HEK293 (cell line): ENCODE measurements around the gene ENPEP.

ENCODE experiments used
- CTCF ChIA-PET: fragments of 350-600 bp; formaldehyde crosslinking; extraction: SDS; loops from one replicate; lab custom pipeline; 2021; ENCODE audit warnings: antibody characterized with exemption; lab: Yijun Ruan, JAX
- POLR2A ChIA-PET: fragments of 300-600 bp; formaldehyde crosslinking; extraction: SDS; loops from one replicate; lab custom pipeline; 2020; ENCODE audit warnings: antibody characterized with exemption, inconsistent platforms; lab: Yijun Ruan, JAX
- H3K27ac ChIP-seq: fragments of 200-500 bp; sonication (Bioruptor generic); 2 replicates; pipeline ENCODE4 v1.5.1; 2014; ENCODE audit warnings: low read depth, low read length, control low read depth, inconsistent platforms; ENCODE audit errors: extremely low read depth
- H3K36me3 ChIP-seq, 2 experiments: fragments of 200-500 bp in 1 of 2; sonication (Bioruptor generic) in 1 of 2; 1 replicate in 1 of 2; 2 replicates in 1 of 2; pipeline ENCODE4 v1.5.1; 2014 to 2017; ENCODE audit warnings: inconsistent platforms in 2 of 2, low read length in 2 of 2; ENCODE audit not compliant: control insufficient read depth in 2 of 2, insufficient read depth in 1 of 2
- H3K4me1 ChIP-seq: fragments of 200-500 bp; sonication (Bioruptor generic); 2 replicates; pipeline ENCODE4 v1.5.1; 2014; ENCODE audit warnings: mild to moderate bottlenecking, low read length, inconsistent platforms; ENCODE audit not compliant: control insufficient read depth, insufficient read depth
- H3K4me3 ChIP-seq: 2 replicates; pipeline ENCODE4 v1.5.1; 2011; ENCODE audit warnings: low read depth, mild to moderate bottlenecking, control low read depth, low read length, moderate library complexity
- H3K9me3 ChIP-seq: fragments of 200-500 bp; sonication (Bioruptor generic); 2 replicates; pipeline ENCODE4 v1.5.1; 2014; ENCODE audit warnings: low read depth, low read length, inconsistent platforms; ENCODE audit not compliant: control insufficient read depth, insufficient read depth
- HIC1 ChIP-seq: fragments of 450-650 bp; formaldehyde crosslinking; IDR thresholded peaks from 2 replicates; pipeline ENCODE4 v1.5.1; 2016; ENCODE audit warnings: missing biosample characterization, missing genetic modification characterization
- HOXC10 ChIP-seq: sonication (generic); formaldehyde crosslinking; IDR thresholded peaks from 2 replicates; pipeline ENCODE4 v1.8.1; 2023; ENCODE audit warnings: mild to moderate bottlenecking, missing genetic modification reagents
- KLF1 ChIP-seq: fragments of 450-650 bp; formaldehyde crosslinking; IDR thresholded peaks from 2 replicates; pipeline ENCODE4 v1.5.1; 2016; ENCODE audit warnings: missing biosample characterization, missing genetic modification characterization
- KLF10 ChIP-seq: fragments of 450-650 bp; IDR thresholded peaks from 2 replicates; pipeline ENCODE4 v1.5.1; 2018; ENCODE audit warnings: missing biosample characterization, mild to moderate bottlenecking, missing genetic modification characterization
- OVOL3 ChIP-seq: fragments of 450-650 bp; formaldehyde crosslinking; IDR thresholded peaks from 2 replicates; pipeline ENCODE4 v1.5.1; 2016; ENCODE audit warnings: missing biosample characterization, missing genetic modification characterization
- SCRT2 ChIP-seq: fragments of 450-650 bp; formaldehyde crosslinking; IDR thresholded peaks from 2 replicates; pipeline ENCODE4 v1.5.1; 2016; ENCODE audit warnings: missing biosample characterization, missing genetic modification characterization
- TCF7L2 ChIP-seq: IDR thresholded peaks from 2 replicates; pipeline ENCODE4 v1.6.1; 2011; ENCODE audit warnings: low read depth, mild to moderate bottlenecking, inconsistent platforms, low read length, moderate library complexity, borderline replicate concordance
- ZBTB21 ChIP-seq: fragments of 450-650 bp; formaldehyde crosslinking; IDR thresholded peaks from 2 replicates; pipeline ENCODE4 v1.5.1; 2017; ENCODE audit warnings: missing biosample characterization, missing genetic modification characterization
- ZFP3 ChIP-seq: fragments of 450-650 bp; formaldehyde crosslinking; IDR thresholded peaks from 2 replicates; pipeline ENCODE4 v1.5.1; 2016; ENCODE audit warnings: low read depth, missing biosample characterization, missing genetic modification characterization
- ZNF112 ChIP-seq: fragments of 450-650 bp; formaldehyde crosslinking; IDR thresholded peaks from 2 replicates; pipeline ENCODE4 v1.5.0; 2017; ENCODE audit warnings: missing biosample characterization, missing genetic modification characterization
- ZNF2 ChIP-seq: fragments of 450-650 bp; formaldehyde crosslinking; IDR thresholded peaks from 2 replicates; pipeline ENCODE4 v1.5.1; 2016; ENCODE audit warnings: missing biosample characterization, missing genetic modification characterization
- ZNF211 ChIP-seq: fragments of 450-650 bp; formaldehyde crosslinking; IDR thresholded peaks from 2 replicates; pipeline ENCODE4 v1.5.1; 2016; ENCODE audit warnings: low read depth, missing biosample characterization, missing genetic modification characterization
- ZNF221 ChIP-seq: fragments of 450-650 bp; formaldehyde crosslinking; IDR thresholded peaks from 2 replicates; pipeline ENCODE4 v1.5.1; 2017; ENCODE audit warnings: missing biosample characterization, missing genetic modification characterization, borderline replicate concordance
- ZNF266 ChIP-seq: fragments of 450-650 bp; formaldehyde crosslinking; IDR thresholded peaks from 2 replicates; pipeline ENCODE4 v1.5.1; 2016; ENCODE audit warnings: missing biosample characterization, missing genetic modification characterization, low read depth
- ZNF416 ChIP-seq: fragments of 450-650 bp; formaldehyde crosslinking; IDR thresholded peaks from 2 replicates; pipeline ENCODE4 v1.5.1; 2016; ENCODE audit warnings: missing biosample characterization, missing genetic modification characterization
- ZNF610 ChIP-seq: fragments of 450-650 bp; formaldehyde crosslinking; IDR thresholded peaks from 2 replicates; pipeline ENCODE4 v1.5.1; 2016; ENCODE audit warnings: missing biosample characterization, missing genetic modification characterization, borderline replicate concordance
- ZNF76 ChIP-seq: fragments of 450-650 bp; formaldehyde crosslinking; IDR thresholded peaks from 2 replicates; pipeline ENCODE4; 2016; ENCODE audit warnings: low read depth, missing biosample characterization, missing genetic modification characterization, borderline replicate concordance
- TF ChIP-seq, protein P1 (sequence below): fragments of 450-650 bp; formaldehyde crosslinking; IDR thresholded peaks from 2 replicates; pipeline ENCODE4 v1.5.0; 2017; ENCODE audit warnings: missing biosample characterization, missing genetic modification characterization, borderline replicate concordance
- TF ChIP-seq, protein P2 (sequence below): fragments of 450-650 bp; formaldehyde crosslinking; IDR thresholded peaks from 2 replicates; pipeline ENCODE4 v1.5.1; 2016; ENCODE audit warnings: missing biosample characterization, missing genetic modification characterization
- TF ChIP-seq, protein P3 (sequence below): fragments of 450-650 bp; formaldehyde crosslinking; IDR thresholded peaks from 2 replicates; pipeline ENCODE4 v1.5.1; 2017; ENCODE audit warnings: missing biosample characterization, mild to moderate bottlenecking, missing genetic modification characterization, moderate library complexity

ENPEP gene

GRCh38 chr4:110487873-110488272 is 11.9 kb downstream of the ENPEP start:
- H3K27ac ChIP-seq = no peak overlapping the region
- H3K4me3 ChIP-seq = no peak overlapping the region
- H3K4me1 ChIP-seq = no peaks in the 10 kb centered on the region
- H3K9me3 ChIP-seq = no peaks in the 10 kb centered on the region
- TF ChIP-seq SCRT2 (tag by site-specific recombination) = peak; percentile 74
- TF ChIP-seq, protein P1, sequence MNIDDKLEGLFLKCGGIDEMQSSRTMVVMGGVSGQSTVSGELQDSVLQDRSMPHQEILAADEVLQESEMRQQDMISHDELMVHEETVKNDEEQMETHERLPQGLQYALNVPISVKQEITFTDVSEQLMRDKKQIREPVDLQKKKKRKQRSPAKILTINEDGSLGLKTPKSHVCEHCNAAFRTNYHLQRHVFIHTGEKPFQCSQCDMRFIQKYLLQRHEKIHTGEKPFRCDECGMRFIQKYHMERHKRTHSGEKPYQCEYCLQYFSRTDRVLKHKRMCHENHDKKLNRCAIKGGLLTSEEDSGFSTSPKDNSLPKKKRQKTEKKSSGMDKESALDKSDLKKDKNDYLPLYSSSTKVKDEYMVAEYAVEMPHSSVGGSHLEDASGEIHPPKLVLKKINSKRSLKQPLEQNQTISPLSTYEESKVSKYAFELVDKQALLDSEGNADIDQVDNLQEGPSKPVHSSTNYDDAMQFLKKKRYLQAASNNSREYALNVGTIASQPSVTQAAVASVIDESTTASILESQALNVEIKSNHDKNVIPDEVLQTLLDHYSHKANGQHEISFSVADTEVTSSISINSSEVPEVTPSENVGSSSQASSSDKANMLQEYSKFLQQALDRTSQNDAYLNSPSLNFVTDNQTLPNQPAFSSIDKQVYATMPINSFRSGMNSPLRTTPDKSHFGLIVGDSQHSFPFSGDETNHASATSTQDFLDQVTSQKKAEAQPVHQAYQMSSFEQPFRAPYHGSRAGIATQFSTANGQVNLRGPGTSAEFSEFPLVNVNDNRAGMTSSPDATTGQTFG (tag by site-specific recombination) = no peak
- TF ChIP-seq, protein P2, sequence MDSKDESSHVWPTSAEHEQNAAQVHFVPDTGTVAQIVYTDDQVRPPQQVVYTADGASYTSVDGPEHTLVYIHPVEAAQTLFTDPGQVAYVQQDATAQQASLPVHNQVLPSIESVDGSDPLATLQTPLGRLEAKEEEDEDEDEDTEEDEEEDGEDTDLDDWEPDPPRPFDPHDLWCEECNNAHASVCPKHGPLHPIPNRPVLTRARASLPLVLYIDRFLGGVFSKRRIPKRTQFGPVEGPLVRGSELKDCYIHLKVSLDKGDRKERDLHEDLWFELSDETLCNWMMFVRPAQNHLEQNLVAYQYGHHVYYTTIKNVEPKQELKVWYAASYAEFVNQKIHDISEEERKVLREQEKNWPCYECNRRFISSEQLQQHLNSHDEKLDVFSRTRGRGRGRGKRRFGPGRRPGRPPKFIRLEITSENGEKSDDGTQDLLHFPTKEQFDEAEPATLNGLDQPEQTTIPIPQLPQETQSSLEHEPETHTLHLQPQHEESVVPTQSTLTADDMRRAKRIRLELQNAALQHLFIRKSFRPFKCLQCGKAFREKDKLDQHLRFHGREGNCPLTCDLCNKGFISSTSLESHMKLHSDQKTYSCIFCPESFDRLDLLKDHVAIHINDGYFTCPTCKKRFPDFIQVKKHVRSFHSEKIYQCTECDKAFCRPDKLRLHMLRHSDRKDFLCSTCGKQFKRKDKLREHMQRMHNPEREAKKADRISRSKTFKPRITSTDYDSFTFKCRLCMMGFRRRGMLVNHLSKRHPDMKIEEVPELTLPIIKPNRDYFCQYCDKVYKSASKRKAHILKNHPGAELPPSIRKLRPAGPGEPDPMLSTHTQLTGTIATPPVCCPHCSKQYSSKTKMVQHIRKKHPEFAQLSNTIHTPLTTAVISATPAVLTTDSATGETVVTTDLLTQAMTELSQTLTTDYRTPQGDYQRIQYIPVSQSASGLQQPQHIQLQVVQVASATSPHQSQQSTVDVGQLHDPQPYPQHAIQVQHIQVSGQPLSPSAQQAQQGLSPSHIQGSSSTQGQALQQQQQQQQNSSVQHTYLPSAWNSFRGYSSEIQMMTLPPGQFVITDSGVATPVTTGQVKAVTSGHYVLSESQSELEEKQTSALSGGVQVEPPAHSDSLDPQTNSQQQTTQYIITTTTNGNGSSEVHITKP (tag by site-specific recombination) = peak; percentile 22; the same call in 1 of the 2 replicates
- ChIA-PET CTCF (interaction anchor here (0.5 to 0.9 kb wide), 3 partner anchors 21 to 83 kb away, joined by 3 to 4 read pairs (median 3); no protein-coding TSS in a partner anchor), POLR2A (no interaction called here)
- no peaks in the 10 kb centered on the region for H3K36me3 ChIP-seq

DNA sequence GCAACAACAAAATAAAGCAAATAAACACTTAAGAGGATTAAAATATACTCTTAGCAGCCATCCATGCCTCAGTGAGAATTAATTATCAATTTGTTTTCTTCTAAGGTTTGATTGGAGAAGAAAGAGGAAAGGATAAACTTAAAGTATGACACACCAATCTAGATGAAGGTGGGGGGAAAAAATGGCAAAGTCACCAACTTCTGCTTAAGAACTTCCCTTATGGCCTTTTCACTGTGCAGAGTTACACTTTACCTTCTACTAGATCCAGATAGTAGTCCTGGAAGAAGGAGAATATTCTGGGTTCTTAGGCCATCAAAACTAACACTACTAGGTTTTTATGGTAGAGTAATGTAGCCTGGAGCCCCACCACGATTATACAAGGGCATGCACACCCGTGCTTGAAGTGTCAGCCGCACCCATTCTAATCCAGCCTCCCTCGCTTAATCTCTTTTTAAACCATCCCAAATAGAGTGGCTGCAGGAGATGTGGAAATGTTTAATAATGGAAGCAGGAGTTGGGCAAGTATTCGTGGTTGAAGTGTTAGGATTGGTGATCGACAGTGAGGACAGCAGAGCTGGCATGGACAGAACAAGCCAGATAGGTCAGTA is 14.1 kb downstream of the ENPEP start:
- TF ChIP-seq ZNF2 (tag by site-specific recombination) (no peak), KLF1 (tag by site-specific recombination) (0 out of 2 replicates have a peak, but pooled peaks have one; percentile 32), KLF10 (tag by site-specific recombination) (no peak)
- TF ChIP-seq, protein P3, sequence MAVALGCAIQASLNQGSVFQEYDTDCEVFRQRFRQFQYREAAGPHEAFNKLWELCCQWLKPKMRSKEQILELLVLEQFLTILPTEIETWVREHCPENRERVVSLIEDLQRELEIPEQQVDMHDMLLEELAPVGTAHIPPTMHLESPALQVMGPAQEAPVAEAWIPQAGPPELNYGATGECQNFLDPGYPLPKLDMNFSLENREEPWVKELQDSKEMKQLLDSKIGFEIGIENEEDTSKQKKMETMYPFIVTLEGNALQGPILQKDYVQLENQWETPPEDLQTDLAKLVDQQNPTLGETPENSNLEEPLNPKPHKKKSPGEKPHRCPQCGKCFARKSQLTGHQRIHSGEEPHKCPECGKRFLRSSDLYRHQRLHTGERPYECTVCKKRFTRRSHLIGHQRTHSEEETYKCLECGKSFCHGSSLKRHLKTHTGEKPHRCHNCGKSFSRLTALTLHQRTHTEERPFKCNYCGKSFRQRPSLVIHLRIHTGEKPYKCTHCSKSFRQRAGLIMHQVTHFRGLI (tag by site-specific recombination) = peak; percentile 97
- Histone ChIP-seq H3K9me3 (no peaks in the 10 kb centered on the region), H3K27ac (no peak overlapping the region), H3K4me1 (no peaks in the 10 kb centered on the region), H3K36me3 (no peaks in the 10 kb centered on the region), H3K4me3 (no peak overlapping the region)
- ChIA-PET POLR2A (no interaction called here), CTCF (no interaction called here)

DNA sequence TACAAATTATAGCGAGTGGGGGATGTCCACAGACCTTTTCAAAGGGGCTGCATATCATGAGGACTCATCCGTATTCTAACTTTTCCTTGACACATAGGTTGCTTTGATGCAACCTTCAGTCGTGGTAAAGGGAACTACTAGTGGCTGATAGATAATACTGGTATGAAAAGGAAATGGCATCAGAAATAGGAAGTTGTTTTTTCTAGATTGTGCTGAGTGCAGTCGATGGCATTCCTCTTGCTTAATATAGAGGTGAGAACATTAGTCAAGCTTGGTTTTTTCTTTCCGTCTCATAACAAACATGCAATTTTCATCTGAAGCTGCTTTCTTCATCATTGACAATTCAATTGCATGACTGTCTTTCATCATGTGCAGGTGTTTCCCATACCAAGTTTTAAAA is 16.6 kb downstream of the ENPEP start:
- no peaks in the 10 kb centered on the region for H3K36me3 ChIP-seq
- H3K9me3 ChIP-seq = no peaks in the 10 kb centered on the region
- no peak overlapping the region for H3K4me3 ChIP-seq
- no peaks in the 10 kb centered on the region for H3K4me1 ChIP-seq
- ChIA-PET POLR2A (no interaction called here), CTCF (no interaction called here)
- H3K27ac ChIP-seq = no peak overlapping the region
- TF ChIP-seq ZNF416 (tag by site-specific recombination) (no peak), ZNF610 (tag by site-specific recombination) (no peak), ZNF112 (tag by site-specific recombination) (no peak), ZNF221 (tag by site-specific recombination) (no peak), ZNF76 (tag by site-specific recombination) (no peak), TCF7L2 (no peak), ZBTB21 (tag by site-specific recombination) (no peak), OVOL3 (tag by site-specific recombination) (no peak), ZNF211 (tag by site-specific recombination) (no peak), ZNF266 (tag by site-specific recombination) (no peak), ZFP3 (no peak), ZNF2 (tag by site-specific recombination) (no peak), HIC1 (no peak), HOXC10 (no peak)
